Glomerular endothelial cell (primary cell): Measurements from ENCODE around the gene TSPAN14. TPM values are rescaled to one million over a fixed set of nuclear protein-coding genes. Genes with fewer than 3 reads are reported as not detected.

Experiments used
- DNase-seq: peaks from one replicate; pipeline ENCODE4 v3.0.0-alpha.2; 2011; ENCODE audit warnings: low read depth, low spot score; ENCODE audit errors: extremely low read depth
- total RNA-seq: library from RNA; depleted of rRNA; stranded (reverse); fragments of >200 nt; gene quantifications from 2 replicates; pipeline ENCODE4 v1.2.3, GENCODE V29; 2015

Gene TSPAN14
- total RNA-seq, 1 donor from 2014 or later = 202 TPM

DNA sequence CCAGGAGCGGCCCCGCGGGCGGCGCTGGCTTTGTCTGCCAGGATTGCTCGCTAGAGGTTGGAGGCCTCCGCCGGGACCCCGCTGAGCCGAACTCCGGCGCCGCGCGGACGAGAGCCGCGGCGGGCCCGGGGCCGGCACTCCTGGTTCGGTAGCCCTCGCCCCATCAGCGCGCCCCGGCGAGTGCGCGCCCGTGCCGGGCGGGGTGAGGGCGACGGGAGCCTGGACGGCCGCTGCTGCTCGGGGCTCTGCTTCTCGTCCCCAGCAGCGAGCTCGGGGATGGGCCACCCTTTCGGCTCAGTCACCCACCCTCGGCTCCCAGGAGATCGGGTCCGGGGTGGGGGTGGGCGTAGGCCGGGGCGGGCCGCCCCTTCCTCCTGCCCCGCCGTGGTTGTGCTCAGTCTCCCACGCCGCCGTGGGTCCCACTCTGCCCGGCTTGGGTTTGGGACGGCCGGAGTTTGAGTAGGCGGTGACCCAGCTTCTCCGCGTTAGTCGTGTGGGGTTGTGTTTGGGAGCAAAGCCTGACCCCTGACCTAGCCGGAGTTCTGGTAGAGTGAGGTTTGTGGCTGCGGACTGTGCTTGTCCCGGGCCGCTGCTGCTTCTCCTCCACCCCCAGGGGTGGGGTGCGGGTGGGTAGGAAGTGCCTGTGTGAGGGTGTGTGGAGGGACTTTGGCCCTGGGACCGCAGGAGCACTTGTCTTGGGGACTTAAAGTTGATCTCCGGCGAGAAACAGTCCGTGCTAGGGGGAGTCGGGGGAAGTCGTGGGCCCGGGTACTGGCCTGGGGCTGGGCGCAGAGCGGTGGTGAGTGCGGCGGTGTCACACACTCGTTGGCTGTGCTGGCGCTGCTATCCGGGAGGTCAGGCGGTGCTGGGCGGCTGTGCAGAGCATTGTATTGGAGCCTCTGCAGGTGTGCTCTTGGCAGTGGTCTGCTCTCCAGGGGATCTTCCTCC is 677 bp downstream of the TSPAN14 start:
- DNase-seq = no peak

DNA sequence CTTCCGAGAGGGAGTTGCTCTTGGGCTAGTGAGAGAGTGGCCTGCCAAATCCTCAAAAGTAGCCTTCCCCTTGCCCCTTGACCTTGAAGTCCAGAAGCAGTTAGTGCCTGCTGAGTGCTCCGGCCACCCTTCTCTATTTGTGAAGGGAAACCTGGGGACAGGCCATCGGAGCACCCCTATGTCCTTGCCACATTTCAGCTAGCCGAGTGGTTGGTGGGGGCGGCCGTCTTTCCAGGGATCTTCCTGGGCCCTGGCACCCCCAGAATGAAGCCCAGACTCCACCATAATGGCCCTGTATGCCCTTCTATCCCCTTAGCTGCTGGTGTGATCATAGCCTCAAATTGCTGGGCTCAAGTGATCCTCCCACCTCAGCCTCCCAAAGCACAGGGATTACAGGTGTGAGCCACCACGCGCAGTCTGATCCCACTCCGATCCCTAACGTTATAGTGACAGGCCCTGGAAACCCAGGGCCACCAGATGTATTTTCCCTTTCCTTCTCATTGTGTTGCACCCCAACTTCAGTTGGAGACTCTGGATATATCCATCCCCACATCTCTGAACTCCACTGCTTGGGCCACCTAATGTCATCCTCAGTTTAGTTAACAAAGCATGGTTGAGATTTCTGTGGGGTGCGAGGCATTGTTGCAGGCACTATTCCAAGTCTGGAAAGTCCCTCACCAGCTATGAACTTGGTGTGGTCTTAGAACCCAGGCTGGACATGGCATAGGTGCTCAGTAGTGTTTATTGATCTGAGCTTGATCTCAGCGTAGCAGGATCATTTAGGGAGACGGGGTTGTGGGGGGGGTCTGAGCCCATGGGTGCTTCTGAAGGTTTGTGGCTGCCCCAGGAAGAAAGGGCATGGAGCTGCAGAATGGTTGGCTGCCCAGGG is 1.6 kb downstream of the TSPAN14 start:
- DNase-seq = no peak

DNA sequence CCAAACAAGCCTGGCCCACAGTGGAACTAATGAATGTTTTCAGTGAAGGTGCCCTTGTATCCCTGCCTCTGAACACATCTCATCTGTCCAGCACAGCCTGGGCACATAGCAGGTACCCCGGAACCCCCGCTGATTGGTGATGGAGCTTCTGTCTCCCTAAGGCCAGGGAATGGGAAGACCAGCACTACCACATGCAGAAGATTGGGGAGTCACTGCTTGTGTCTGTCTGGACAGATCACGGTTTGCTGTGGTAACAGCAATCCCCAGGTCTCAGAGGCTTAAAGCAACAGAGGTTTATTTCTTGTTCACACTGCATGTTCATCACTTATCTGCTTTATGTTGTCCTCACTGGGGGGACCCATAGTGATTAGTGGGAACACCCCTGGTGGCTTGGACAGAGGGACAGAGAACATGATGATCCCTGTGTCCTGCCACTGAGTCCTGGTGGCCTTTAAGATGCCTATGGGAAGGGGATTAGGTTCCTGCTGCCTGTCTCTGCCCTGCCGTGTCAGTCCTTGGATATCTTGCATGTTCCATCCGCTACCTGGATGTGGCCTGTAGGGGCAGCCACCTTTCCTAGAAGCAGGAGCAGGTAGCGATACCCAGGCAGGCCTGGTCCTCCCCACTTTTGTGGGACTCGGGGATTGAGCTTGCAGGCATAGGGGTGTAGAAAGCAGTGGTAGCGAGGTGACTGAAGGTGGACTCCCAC is 3.6 kb downstream of the TSPAN14 start:
- no peak for DNase-seq

DNA sequence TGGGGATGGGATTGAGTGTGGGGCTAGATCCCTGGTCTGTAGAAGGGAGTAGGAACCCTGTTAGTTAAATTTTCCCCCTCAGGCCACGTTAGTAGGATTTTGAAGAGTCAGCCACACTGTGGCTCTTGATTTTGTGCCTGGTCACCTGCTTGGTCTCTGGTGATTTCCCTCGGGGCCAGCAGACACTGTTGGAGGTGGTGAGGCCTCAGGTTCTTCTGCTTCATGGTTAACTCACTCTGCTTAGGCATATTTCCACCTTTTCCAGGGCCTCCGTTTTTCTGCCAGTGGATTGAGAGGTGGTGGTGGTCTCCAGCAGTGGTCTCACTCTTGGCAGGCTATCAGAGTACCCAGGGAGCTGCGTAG is 4.1 kb downstream of the TSPAN14 start:
- no peak for DNase-seq

DNA sequence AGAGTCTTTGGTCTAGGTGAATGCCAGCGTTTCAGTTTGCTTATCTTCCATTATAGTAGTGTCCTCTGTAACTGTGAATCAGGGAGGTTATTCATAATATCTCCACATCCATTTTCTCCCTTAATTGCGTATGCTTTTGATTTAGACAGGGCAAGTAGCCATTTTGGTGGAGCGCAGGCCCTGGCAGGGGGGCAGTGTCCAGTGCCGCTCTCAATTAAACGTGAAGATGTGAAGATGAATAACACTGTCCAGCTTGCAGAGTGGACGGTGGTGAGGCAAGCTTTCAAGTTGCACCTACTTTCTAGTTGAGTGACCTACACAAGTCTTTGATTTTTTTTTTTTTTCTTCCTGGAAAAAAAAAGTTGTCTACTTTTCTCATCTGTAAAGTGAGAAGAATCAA is 4.5 kb downstream of the TSPAN14 start:
- no peak for DNase-seq

DNA sequence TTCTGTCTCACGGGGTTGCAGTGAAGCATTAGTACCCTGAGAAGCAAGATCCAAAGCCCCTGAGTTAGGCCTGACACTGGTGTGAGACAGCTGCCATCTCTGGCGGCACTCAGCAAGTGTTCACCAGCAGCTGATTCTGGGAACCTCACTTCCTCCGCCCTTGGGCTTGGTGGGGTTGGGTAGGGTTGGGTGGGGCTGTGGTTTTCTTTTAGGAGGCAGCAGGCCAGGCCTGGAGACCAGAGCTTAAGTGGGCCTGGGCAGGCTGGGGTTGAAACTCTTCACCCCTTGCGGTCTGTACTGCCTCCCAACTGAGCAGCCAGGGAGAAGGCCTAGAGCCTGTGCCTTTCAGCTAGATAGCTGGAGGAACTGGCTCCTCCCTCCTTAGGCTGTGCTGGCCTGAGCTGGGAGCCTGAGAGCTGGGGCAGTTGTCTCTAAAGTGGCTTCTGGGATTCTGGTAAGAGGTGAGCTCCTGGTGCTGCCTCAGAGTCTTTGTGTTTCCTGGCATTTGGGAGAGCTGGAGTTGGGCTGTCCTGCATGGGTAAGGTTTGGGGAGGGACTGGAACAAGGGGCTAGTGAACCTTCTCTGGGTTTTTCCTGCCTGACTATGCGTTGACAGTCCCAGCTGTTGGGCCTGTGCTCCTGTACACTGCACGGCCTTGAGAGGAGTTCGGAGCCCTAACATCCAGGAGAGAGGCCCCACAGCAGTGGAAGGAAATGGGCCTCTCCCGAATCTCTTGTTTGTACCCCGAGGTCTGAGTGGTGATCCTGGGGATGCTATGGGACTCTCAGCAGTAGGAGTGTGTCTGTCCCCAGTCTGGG is 5.1 kb downstream of the TSPAN14 start:
- DNase-seq = no peak

DNA sequence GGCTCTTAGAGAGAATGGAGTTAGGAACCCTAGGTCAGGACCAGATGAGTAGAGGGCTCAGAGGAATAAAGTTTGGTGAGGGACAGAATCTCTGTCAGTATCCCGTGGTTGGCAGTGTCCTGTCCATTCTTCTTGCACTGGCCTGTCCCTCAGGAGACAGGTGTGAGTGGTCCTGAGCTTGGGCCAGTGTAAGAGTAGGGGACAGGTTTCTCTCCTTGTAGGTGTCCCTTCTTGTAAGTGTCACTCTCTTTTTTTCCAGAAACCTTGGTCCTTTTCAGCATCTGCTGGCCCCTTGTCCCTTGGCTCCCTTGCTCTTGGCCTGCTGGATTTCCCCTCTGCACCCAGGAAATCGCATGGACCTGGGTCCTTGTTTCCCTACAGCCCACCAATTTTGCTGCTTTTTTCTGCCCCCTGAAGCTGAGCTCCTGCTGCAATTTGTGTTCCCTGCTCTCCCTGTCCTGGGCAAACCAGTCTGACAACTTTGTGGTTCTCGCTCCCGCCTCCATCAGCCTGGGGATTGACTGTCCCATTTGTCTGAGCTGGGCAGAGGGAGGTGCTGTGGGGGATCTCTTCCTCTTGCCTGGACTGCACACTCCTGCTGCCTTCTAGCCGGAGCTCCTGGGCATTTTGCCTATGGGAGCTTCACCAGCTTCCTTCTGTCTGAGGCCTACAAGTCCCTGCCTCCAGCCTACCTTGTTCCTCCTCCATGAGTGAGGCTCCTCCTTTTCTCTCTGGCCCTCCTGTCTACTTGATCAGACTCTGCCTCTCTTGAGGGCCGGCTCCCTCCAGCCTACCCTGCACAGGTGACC is 6.5 kb downstream of the TSPAN14 start:
- no peak for DNase-seq

DNA sequence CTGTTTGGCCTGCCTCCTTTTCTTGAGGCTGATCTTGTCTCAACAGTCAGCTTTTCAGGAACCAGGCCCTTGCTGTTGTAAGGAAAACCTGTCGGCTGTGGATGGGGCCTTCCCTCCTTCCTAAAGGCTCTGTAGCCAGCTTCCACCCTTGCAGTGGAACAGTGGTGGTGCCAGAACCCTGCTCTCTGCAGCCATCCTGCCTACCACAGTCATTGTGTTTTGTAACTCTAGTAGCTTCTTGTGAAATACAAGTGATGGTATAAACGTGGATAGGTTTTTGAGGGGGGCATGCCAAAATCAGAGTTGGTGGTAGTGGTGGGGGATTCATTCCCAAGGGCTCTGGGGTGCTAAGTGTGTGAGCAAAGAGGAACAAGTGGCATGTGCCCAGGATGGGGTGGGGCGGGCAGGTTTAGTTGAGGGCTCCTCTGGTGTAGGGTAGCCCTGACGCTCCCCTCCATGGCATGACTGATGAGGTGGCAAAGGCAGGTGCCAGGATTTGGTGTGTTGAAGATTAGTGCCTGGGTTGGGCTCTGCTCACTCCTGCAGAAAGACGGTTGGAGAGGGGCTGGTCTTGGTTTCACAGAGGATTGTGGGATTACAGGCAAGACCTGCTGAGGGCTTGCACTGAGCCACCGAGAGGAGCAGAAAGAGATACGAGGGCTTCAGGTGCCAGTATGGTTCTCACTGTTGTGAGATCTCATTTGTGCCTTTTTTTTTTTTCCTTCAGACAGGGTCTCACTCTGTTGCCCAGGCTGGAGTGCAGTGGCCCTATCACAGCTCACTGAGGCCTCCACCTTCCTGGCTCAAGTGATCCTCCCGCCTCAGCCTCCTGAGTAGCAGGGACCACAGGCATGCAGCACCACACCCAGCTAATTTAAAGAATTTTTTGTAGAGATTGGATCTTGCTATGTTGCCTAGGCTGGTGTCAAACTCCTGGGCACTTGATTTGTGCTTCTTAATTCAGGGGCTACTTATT is 7.4 kb downstream of the TSPAN14 start:
- no peak for DNase-seq

DNA sequence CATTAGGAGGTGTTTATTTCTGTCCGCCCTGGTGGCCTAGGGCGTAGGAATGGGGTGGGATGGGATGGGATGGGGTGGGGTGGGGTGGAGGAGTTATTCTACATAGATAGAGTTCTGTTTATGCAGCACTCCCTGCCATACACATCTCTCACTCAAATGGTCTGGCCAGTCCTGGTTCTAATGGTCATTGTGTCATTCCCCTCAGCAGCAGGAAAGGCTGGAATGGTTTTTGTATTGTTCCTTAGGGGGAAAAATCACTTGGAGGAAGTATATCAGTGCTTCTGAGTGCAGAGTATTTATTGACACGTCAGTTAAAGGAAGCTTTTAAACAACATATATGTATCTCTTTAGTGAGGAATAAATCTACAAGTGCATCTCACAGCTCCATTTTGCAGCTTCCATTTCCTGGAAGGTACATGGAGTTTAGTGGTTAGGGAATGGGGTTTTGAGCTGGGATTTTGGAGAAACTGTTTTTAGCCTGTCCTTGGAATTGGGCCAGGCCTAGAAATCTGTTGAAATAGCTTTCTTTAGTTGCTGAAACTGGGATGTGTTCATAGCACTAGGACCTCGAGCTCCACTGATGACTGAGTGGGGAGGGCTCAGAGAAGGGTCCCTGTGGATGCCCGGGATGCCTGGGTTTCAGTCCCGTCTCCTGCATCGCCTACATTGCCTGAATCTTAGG is 8.3 kb downstream of the TSPAN14 start:
- DNase-seq = no peak

DNA sequence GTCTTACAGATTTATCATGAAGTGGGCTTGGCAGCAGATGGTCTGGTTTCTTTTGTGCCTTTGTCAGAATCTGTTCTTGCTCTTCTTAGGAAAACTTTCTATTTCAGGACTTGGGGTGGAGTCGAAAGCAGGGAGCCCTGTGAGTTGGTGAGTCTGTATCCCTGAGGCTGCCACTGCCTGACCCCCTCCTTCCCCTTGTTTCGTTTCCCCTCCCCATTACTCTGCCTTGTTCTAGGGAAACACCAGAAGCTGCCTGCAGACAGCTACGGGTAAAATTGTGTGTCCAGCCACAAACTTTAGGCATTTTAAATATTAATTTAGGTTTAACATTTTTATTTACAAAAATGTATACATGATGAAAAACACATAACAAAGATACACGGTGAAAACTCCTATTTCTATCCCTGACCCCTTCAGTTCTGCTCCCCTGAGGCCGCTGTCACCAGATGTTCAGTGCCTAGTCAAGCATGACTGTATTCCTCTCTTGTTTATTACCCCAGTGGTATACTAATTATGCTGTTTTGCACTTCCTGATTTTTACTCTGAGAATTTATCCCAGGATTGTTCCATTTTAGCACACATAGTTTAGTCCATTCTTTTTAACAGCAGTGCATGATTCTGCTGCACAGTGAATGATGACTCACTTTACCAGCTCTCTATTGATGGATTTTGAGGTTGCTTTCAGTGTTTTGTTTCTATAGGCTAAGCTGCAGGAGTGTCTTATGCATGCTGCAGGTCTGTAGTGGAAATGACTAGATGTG is 9.1 kb downstream of the TSPAN14 start:
- DNase-seq = no peak

DNA sequence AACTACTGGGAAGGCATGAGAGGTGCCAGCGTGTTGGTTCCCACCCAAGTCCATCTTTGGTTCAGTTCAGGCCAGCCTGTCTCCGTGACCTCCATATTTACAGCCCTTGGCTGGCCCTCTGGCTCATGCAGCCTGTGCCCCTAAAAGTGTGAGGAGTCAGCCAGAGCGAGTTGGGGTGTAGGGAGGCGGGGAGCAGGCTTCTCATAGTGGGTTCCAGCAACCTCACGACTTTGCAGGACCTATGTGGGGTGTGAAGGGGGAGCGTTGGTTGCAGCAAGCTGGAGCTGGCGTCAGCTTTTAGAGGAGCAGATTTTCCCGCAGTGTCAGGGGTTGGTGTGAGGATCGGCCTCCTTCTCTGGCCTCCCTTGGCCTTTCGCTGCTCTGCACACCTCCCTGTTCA is 9.8 kb downstream of the TSPAN14 start:
- DNase-seq = no peak

DNA sequence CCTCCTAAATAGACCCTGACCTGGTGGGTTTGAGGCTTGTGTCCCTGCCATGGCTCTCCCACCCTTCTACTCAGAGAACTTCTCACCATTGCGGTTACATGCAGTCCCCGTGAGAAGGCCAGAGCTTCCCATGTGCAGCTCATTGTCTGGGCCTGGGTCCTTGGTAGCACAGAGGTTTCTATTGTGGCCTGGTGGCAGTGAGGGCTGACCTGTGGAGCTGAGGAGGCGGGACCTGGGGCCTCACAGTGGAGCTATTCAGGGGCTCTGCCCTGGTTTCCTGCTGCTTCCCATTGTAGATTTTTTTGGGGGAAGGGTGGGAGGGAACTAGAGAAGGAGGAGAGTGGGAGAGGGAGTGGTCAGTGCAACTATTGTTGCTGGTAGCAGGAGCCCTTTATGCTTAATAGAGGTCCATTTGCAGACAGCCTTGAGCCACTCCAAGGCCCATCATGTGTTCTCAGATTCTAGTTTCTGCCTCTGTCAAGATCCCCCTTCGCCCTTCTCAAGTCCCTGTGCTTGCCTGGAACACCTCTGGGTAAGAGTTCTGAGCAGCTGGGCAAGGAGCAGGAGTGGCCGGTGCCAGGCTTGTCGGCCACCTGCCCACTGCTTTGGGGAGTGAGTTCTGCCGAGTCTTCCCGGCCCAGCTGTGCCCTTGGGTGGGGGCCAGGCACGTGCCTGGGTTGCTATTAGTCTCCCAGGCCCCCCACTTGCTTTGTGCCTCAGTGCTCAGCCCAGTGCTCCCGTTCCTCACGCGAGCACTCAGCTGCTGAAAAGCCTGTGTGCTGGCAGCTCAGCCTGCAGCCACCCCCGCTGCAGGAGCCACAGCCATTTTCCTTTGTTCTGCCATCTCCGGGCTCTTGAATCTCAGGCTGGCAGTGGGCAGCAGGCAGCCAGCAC is 10.7 kb downstream of the TSPAN14 start:
- DNase-seq = no peak

DNA sequence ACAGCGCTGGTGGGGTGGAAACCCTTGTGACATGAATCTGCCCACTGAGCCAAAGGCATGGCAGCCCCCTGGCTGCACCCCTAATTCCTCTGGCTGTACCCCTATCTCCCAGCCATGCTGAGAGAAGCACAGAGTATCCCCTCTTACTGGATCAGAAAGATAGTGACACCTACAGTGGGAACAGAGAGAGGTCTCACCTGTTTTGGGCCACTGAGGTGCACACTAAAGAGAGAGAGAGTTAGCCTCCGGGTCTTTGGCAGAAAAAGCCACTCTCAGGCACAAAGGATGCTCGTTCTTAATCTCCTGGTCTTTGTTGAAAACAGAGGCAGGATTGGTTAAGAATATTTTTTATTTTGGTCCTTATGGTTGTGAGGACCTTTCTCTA is 11.3 kb downstream of the TSPAN14 start:
- DNase-seq = no peak

DNA sequence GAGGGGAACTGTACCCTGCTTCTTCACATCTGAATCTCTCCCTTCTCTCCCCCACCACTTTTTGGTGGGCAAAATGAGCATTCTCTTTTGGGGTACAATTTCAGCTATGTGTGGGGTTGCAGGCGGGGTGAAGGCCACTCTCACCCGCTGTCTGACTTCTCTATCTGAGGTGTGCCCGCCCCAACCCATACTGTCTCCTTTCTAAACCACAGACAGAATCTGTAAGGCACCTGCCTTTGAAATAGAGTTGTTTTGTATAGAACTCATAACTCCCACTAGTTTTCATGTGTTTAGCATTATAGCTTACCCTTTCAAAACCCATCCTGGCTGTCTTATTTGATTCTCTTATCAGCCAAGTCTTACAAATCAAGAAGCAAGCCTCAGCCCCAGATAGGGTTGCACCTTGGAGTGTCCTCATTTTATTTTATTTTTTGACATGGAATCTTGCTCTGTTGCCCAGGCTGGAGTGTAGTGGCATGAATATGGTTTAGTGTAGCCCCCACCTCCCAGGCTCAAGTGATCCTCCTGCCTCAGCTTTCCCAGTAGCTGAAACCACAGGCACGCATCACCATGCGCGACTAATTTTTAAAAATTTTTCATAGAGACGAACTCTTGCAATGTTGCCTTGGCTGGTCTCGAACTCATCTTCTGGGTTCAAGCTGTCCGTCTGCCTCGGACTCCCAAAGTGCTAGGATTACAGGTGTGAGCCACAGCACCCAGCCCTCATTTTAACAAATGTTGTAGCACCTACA is 11.9 kb downstream of the TSPAN14 start:
- DNase-seq = no peak

DNA sequence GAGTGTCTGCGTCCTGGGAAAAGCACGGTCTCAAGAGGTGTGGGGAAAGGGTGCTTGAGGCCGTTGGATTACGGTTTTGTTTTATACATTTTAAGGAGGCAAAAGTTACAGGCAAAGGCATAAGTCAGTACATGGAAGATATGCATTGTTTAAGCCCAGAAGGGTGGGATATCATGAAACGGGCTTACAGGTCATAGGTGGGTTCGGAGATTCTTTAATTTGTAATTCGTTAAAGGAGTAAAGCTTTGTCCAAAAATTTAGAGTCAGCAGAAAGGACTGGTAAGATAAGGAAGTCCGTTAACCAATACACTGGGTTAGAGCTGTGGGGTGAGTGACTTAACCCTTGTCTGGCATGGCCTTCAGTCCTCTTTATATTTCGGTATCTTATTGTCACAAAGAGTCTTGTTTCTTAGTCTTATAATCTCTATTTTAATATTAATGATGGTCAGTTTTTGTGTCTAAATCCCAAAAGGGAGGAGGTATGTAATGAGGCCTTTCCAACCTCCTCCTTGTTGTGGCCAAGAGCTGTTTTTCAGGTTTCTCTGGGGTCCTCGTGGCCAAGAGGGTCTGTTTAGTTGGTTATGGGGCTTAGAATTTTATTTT is 12.7 kb downstream of the TSPAN14 start:
- DNase-seq = no peak
